GM21717 (cell line): ENCODE measurements around the gene PTPRG.
"Not testable (repeated sequence)": the region's sequence is repeated elsewhere in the genome, so short reads cannot be mapped to it uniquely, and the experiment has no call there.

Experiments
- ATAC-seq: cut with Tn5 transposase; IDR thresholded peaks from one replicate; pipeline ENCODE4 v1.9.1; 2021; ENCODE audit warnings: mild to moderate bottlenecking, moderate library complexity; ENCODE audit not compliant: unreplicated experiment

The PTPRG gene

DNA sequence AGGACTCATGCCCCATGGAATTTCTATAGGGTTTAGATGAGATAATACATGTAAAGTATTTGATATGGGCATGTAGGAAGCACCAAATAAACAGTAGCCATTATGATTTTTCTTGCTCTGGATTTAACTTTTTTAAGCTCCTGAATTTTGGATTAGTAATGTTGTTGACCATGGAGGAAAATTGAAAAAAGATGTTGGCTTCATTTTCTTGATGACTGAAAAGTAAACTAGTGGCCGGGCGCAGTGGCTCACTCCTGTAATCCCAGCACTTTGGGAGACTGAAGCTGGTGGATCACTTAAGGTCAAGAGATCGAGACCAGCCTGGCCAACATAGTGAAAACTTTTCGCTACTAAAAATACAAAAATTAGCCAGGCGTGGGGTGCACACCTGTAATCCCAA lies 120.3 kb downstream of the PTPRG start:
- ATAC-seq = no peak

DNA sequence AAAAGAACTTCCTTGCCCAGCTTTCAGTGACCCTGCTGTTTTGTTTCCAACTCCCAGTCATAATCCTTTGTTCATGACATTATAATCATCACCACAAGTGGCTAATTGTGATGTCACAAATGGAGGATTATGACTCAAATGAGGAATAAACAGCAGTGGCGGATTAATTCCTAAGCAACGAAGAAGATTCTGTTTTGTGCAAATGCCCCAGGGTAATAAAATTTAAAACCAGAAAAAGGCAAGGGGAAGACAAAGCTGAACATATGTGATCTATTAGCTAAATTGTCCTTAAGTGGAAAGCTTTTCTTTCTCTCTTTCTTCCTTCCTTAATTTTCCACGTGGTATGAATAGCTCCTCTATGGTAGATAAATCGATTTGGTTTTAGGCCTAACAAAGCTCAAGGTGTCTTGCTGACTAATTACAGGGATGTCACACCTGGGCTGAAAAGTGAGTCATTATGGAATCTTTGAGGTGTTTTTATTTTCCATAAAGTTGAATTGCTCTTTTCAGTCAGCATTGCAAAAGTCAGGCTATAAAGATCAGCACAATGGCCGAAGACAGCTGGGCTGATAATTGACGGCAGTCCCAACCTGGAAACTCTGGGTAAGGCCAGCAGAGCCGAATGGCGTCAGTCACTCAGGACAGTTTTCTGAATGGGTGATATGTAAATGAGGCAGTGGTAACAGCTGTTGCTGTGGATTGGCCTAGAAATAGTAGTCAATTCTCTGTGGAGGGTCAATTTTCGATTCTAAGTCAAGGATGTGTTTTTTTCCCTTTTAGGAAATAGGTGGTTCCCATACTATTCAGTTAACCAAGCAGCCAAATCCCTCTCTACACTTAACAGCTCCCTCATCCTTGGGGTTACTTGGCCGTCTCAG lies 121.5 kb downstream of the PTPRG start:
- no peak for ATAC-seq

DNA sequence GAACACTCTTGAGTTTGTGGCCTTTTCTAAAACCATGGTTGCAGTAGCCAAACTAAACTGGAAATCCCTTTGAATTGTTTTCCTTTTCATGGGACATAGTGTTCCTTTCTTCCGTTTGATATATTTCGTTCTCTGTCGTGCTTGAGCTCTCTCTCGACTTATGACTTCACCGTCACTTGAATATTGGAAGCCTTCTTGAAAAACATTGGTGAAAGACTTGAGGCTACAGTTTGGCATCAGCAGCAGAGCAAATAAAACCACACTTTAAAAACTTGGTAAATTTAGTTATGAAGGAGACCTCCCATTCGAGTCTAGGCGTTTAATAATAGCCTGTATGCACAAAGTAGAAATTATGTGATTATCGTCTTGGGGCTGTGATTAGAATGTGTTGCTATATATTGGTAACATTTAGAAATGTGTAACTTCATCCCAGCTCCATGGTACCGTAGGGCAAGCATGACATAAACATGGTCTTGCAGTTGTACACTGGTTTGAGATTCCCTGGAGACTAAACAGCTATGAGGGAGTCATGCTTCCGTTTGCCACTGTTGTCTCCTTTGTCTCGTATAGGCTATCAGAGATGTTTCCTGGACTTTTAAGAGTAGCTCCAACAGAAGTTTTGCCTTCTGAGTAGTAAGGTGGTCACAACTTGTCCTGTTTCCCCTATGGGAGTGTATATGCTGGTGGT lies 122.3 kb downstream of the PTPRG start:
- ATAC-seq = no peak

DNA sequence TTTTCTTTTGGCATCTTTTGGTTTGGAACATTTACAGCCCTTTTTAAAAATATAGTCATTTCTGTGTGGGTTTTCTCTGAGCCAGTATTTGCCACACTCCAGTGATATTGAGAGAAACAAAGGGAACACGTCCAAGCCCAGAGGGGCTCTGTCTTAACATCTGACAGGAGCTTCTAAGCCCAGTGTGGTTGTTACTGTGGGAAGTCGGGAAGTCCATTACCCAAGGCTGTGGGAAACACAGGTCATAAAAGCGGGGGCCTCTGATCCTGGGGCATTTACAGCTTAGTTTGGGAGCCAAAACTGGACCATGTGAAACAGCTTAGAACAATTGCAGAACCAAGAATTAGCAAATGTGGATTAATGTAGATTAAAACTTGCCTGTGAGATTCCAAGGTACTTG lies 123.0 kb downstream of the PTPRG start:
- ATAC-seq = no peak

DNA sequence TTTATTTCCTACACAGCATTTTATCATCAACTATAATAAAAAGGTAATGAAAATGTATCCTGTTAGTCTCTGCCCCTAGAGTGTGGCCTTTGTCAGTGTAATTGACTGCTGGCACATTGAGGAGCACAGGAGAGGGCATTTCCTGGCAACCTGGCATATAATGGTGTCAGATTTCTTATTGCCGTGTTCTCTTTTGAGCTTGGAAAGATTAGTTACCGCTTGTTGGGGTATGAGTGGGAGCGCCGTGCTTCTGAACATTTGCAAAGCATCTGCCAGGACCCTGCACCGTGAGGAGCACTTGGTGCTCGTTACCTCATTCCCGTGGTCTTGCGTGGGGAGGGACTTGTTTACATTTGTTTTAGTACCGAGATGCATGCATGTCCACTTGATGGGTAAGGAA lies 124.4 kb downstream of the PTPRG start:
- ATAC-seq = no peak

DNA sequence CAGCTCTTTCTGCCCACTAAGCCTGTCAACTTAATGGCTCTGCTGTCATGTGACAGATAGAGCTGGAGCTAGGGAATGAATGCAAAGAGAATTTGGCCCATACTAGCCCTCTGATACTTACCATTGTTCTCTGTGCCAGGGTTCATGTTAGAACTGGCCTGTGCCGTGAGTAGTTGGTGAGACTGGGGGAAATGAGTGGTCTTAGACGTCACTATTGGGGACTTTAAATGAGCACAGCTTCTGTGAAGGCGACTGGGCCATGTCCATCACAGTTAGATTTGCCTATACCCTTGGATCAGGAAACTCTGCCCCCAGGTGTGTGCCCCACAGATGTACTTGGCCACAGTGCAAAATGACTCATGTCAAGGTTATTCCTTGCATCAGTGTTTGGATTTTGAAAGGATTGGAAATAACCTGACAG lies 124.9 kb downstream of the PTPRG start:
- no peak for ATAC-seq

DNA sequence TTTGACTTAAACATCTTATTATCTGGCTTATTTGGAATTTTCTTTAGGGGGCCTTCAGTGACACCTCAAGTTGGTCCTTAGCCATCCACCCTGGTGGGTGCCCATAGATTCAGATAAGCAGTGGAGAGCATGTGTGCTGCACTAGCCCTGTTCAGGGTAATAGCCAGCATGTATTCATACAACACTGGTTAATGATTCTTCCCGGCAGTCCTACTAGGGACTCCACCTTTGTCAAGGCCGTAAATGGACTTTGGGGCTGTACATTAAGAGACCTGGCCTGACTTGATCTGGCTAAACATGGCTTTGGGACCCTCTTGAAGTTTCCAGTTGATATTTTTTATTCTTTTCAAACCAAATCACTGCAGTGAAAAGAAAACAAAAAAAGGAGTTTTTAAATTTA lies 125.8 kb downstream of the PTPRG start:
- ATAC-seq = no peak

DNA sequence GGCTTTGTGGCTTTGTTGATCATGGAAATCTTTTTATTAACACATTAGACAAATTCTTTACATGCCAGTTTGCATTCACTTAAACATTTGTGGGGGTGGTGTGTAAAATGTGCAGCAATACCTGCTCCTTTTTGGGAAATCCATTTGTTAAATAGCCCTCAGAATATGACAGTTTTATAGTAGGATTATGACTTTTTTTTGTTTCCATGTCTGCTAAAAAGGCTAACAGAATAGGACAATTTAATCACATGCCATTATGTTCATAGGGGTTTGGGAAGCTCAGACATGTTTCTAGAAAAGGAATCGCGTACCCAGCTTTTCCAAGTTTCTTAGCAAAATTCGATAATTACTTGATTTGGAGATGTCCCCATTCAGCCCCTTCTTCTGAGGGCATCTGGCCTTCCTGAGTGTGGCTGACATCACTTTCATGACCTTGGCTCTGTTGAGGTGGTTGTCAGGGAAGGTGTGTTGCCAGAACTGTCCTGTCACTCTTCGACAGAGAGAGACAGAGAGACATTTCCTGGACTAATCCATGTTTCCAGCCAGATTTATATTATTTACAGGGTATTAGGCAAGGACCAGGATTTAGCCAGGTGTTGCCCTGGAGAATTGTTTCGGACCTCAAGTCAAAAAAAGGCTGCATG lies 126.4 kb downstream of the PTPRG start:
- ATAC-seq = no peak

DNA sequence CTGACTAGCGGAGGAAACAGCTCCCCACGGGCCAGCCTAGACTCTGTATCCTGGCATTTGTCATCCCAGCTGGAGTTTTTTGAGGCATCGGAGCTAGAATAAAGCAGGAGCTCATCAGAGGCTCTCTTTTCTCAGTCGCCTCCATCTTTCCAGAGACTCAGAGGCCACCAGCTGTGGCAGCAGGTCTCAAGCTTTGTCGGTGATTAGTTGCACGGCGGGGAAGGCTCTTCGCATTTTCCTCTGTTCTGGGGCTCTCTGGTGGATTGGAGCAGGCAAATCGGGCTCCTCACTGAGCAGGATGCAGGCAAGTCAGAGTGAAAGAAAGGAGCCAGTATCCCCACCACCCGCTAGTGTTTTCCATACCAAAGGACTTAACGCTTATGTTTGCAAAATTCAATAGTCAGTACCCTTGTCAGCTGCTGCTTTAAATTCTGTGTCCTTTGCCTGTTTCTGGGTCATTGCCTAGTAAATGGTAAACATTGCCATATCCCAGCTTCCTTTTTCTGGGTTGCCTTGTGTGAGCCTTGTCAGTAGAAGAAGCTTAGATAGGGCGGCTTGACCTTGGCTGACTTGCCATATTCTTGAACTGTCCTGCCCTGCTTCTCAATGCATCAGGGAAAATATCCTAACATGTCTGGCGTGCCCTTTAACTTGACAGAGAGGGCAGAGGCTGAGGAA lies 127.1 kb downstream of the PTPRG start:
- no peak for ATAC-seq

DNA sequence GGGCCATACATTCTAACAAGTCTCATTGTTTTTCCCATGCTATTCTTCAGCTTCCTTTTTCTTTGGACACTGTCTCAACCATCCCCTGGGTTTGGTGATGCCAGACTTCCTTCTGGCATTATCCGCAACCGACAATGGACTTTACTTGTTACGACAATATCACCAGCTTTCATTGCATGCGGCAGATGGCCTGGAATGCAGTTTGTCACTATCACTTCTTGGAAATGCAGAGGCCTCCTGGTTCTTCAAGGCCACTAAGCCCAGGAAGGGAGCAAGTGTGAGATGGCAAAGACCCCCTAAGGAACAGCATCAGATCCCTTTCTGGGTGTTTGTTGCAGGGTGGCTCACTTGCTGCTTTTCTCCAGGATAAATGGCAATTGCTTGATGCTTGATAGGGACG lies 128.6 kb downstream of the PTPRG start:
- ATAC-seq = no peak

DNA sequence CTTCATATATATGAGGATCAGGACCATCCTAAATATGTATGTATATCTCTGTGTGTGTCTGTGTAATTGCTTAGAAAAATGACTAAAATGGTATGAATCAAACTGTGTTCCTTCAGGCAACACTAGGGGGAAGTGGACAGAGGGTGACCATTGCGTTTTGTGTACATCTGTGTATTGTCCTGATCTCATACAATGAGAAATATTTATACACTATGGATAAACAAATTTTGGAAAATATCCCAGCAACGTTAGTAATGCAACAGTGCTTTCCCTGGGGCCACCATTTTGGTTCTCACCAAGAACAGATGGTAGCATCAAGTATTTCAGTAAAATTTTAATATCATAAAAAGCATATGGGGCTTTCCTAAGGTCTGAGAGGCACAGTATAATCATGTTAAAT lies 130.1 kb downstream of the PTPRG start:
- ATAC-seq = no peak

DNA sequence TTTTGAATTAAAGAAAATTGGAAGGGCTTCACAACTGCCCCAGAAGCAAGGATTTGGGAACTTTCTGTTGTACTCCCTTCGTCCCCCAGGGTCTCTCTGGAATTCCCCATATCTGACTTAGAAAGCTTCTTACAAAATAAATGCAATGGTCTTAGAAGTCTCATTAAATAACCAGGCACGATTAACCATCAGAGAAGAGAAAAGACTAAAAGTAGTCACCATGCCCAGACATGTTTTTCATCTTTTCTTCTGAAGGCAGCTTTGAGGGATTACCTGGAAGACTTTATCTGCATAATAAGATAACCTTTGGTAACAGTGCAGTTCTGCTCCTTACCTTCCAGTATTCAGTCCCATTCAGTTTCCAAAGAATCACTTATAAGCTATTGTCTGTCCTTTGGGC lies 135.9 kb downstream of the PTPRG start:
- ATAC-seq = no peak

DNA sequence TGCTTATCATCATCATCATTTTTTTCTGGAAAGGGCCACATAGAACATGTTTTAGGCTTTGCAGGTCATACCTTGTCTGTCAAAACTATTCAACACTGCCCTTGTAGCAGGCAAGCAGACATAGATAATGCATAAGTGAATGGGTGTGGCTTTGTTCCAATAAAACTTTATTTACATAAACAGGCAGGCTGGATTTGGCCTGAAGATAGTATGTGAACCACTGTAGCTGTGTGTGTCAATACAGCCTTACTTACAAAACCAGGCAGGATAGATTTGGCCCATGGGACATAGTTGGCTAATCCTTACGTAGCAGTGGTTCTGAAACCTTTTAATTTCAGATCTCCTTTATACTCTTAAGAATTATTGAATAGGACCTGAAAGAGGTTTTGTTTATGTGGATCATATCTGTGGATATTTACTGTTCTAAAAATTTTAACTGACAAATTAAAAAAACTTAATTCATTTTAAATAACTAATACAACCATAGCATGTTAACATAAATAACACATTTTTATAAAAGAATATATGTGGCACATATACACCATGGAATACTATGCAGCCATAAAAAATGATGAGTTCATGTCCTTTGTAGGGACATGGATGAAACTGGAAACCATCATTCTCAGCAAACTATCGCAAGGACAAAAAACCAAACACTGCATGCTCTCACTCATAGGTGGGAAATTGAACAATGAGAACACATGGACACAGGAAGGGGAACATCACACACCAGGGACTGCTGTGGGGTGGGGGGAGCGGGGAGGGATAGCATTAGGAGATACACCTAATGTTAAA lies 137.1 kb downstream of the PTPRG start:
- not testable (repeated sequence) for ATAC-seq

DNA sequence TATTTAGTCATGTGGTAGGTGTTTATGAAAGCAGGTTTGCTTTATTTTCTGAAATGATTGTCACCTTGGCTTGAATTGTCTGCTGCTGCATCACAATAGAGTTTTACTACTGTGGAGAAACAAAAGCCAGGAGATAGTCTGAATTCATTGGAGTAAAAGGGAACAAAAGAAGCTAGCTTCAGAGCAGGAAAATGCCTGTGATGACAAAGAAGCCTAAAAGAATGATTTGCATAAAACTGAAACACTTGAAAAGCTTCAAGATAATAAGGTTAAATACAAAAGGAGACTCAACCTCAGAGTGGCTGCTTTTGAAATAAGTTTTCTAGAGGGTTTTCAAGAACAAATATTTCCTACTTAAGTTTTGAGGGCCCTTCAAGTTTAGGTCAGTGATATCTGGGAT lies 138.3 kb downstream of the PTPRG start:
- ATAC-seq = no peak

DNA sequence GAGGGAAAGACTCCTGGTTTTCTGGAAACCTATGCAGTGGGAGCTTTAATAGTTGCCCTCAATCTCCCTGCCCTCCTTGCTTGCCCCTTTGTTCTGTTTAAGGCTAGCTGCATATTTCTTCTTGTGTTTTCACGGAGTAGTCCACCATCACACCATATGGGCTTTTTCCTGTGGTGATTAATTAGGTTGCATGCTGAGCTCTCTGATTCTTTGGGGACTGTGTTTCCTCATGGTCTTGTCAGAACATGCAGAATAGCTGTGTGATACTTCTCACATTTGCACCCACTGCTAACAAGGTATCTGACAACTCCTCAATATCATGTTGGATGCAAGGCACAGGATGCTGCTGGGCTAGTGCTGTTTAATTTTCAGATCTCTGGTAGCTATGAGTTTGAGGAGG lies 139.6 kb downstream of the PTPRG start:
- no peak for ATAC-seq

DNA sequence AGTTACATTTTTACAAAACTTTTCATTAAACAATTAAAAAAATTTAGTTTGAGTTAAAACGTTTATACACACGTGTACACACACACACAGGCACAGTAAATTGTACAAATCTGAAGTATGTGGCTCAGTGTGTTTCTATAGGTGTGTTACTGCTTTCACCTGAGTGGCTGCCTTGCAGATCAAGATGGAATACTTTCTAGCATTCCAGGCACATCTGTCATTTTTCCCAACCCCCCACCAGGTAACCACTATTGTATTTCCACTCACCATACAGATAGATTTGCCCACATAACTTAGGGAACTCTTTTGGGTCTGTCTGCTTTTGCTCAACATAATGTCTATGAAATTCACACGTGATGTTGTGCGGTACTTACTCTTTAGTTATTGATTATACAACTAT lies 141.1 kb downstream of the PTPRG start:
- no peak for ATAC-seq

DNA sequence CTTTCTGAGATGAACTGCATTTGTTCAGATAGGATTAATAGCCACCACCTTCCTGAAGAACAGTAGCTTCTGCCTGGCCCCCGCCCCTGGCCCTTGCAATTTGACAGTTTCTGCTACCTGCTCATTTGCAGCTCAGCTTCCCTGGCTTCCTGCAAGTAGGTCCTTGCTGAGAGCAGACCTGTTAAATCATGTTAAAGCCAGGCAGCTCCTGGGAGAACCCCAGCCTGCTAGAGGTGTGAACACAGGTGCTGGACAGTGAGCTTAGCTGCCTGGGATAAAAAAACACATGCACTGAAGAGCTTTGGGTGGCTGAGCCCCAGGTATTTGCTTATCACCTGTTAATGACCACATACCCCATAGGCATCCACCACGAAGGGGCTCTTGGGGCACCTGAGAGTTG lies 143.4 kb downstream of the PTPRG start:
- ATAC-seq = no peak

DNA sequence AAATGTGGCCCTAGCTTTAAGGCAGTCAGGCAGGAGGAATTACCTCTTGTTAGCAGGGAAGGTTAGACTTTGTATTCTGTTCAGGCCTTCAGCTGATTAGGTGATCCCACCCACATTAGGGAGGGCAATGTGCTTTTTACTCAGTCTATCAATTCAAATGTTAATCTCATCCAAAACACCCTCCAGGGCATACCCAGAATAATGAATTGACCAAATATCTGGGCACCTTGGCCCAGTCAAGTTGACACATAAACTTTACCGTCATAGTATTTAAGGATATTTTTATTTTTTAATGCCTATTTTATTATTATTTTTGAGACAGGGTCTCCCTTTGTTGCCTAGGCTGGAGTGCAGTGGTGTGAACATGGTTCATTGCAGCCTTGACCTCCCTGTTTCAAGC lies 146.1 kb downstream of the PTPRG start:
- ATAC-seq = no peak

DNA sequence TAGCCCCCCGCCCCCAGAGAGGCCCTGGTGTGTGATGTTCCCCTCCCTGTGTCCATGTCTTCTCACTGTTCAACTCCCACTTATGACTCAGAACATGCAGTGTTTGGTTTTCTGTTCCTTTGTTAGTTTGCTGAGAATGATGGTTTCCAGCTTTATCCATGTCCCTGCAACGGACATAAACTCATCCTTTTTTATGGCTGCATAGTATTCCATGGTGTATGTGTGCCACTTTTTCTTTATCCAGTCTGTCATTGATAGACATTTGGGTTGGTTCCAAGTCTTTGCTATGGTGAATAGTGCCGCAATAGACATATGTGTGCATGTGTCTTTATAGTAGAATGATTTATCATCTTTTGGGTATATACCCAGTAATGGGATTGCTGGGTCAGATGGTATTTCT lies 149.5 kb downstream of the PTPRG start:
- not testable (repeated sequence) for ATAC-seq

DNA sequence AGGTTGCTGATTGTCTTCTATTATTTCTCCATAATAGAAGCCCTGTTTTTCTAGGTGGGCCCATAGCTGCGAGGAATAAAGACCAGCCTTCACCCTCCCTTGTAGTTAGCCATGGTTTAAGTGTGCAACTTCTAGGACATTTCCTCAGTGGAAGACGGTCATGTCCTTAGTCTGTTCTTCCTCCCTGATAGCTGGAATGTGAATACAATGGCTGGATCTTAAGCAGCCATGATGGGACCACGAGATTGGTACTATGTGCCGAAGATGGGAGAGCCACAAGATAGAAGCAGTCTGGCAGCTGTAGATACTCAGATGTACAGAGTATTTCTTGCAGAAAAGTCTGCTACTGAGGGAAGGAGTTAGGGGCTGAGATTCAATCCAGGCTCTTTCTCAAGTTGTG lies 152.9 kb downstream of the PTPRG start:
- ATAC-seq = no peak
